LNCaP clone FGC (cell line): Measurements from ENCODE around the gene ZNF598.

ENCODE experiments used
- DNase-seq: peaks from one replicate; pipeline ENCODE4 v3.0.0-alpha.2; 2011; ENCODE audit warnings: low read depth
- H3K4me3 ChIP-seq: 2 replicates; pipeline ENCODE4 v1.5.1; 2011; ENCODE audit warnings: mild to moderate bottlenecking, low read depth, low read length, control low read depth
- TF ChIP-seq, protein P1 (sequence below): IDR thresholded peaks from 2 replicates; pipeline ENCODE4 v1.5.1; 2012; ENCODE audit warnings: mild to moderate bottlenecking; ENCODE audit not compliant: control insufficient read depth, insufficient read depth; ENCODE audit errors: extremely low read depth

Gene ZNF598

GRCh38 chr16:2009164-2009711 is 383 bp downstream of the ZNF598 start:
- peak overlapping the region; percentile 80 for H3K4me3 ChIP-seq
- TF ChIP-seq, protein P1, sequence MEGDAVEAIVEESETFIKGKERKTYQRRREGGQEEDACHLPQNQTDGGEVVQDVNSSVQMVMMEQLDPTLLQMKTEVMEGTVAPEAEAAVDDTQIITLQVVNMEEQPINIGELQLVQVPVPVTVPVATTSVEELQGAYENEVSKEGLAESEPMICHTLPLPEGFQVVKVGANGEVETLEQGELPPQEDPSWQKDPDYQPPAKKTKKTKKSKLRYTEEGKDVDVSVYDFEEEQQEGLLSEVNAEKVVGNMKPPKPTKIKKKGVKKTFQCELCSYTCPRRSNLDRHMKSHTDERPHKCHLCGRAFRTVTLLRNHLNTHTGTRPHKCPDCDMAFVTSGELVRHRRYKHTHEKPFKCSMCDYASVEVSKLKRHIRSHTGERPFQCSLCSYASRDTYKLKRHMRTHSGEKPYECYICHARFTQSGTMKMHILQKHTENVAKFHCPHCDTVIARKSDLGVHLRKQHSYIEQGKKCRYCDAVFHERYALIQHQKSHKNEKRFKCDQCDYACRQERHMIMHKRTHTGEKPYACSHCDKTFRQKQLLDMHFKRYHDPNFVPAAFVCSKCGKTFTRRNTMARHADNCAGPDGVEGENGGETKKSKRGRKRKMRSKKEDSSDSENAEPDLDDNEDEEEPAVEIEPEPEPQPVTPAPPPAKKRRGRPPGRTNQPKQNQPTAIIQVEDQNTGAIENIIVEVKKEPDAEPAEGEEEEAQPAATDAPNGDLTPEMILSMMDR, result no peak
- DNase-seq, result no peak

DNA sequence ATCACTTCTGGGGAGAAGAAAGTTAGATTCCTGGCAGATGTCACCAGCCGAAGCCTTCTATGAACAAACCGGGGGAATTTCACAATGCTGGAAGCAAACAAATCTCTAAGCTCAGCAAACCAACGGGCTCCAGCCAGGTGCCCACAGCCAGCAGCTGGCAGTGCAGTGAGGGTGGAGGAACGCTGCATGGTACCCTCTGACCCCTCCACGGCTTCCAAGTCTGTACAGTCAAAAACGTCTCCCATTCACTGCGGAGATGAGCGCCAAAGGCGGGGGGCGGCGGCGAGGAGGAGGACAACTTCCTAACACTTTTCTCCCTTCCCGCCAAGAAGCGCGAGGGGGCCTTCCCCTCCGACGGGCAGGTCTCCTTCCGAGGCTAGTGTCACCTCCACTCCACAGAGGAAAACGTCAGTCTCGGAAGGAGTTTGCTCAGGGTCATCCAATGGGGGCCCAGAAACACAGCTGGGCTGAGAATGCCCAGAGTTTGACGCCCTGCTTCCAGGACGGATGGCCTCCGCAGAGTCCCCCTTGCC is 924 bp downstream of the ZNF598 start:
- peak overlapping the region; percentile 80 for H3K4me3 ChIP-seq
- TF ChIP-seq, protein P1, result no peak
- DNase-seq, result no peak

DNA sequence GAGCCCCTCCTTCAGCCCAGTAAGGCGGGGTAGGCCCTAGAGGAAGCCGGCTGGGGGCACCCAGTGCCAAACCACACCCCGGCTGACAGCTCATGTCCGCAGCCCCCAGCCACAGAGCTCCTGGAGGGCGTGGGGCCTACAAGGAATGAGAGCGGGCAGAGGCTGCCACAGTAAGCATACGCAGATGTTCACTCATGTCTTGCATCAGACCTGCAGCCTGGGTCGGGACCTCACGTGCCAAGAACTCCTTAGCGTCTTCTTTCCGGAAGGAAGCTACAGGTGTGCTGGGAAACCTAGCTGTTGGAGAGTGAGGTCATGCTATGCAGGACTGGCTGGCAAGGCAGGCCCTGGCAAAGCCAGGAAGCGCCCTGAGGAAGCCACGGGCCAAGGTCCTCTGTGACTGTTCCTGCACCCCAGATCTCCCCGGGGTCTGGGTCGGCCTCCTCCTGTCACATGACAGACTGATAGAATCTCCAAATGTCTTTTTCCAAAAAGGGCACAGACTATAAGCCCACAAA is 1.6 kb downstream of the ZNF598 start:
- DNase-seq, result peak; percentile 94
- H3K4me3 ChIP-seq, result peak overlapping the region; percentile 80
- TF ChIP-seq, protein P1, result no peak

GRCh38 chr16:2007081-2007836 is 2.4 kb downstream of the ZNF598 start:
- no peak for DNase-seq
- H3K4me3 ChIP-seq, result peak overlapping the region; percentile 80
- TF ChIP-seq, protein P1, result no peak

GRCh38 chr16:2006317-2006716 is 3.3 kb downstream of the ZNF598 start:
- TF ChIP-seq, protein P1, result no peak
- H3K4me3 ChIP-seq, result no peak overlapping the region
- no peak for DNase-seq

DNA sequence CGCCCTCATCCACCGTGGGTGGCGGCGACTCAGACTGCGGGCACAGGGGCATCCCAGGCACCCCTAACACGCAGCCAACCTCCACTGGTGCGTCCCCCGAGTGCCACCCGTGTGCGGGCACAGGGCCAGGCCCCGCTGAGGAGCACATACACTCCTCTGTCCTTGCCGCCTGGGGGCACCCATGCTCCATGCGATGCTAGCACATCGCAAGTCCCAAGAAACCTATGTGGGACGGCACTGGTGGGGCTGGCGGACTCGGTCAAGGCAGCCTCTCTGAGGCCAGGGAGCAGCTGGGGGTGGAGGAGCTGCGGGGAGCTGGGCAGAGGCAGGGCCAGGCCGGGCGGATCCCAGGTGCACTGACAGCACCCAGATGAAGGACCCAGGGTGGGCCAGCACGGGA is 4.0 kb downstream of the ZNF598 start:
- no peak for DNase-seq
- TF ChIP-seq, protein P1, result peak; percentile 37
- no peak overlapping the region for H3K4me3 ChIP-seq
